Neural crest cell (in vitro differentiated cells): Measurements from ENCODE around the gene TSHB. TPM values are rescaled to one million over a fixed set of nuclear protein-coding genes. Genes with fewer than 3 reads are reported as not detected.

ENCODE experiments used
- DNase-seq: peaks from one replicate; pipeline ENCODE4 v3.0.0; 2021; ENCODE audit warnings: low read depth, mixed read lengths, low spot score
- H3K27ac Mint-ChIP-seq: one replicate; pipeline ENCODE4 v1.8.0; 2021; ENCODE audit warnings: mild to moderate bottlenecking, mixed read lengths; ENCODE audit not compliant: unreplicated experiment
- H3K27me3 Mint-ChIP-seq: 2 replicates; pipeline ENCODE4 v1.8.0; 2021; ENCODE audit warnings: low read depth, mild to moderate bottlenecking, mixed read lengths
- H3K36me3 Mint-ChIP-seq: 2 replicates; pipeline ENCODE4 v1.8.0; 2021; ENCODE audit warnings: low read depth, mild to moderate bottlenecking, mixed read lengths
- H3K4me1 Mint-ChIP-seq: 2 replicates; pipeline ENCODE4 v1.8.0; 2021; ENCODE audit warnings: mixed read lengths
- H3K4me3 Mint-ChIP-seq: one replicate; pipeline ENCODE4 v1.8.0; 2021; ENCODE audit warnings: mild to moderate bottlenecking, mixed read lengths
- H3K9me3 Mint-ChIP-seq: 2 replicates; pipeline ENCODE4 v1.8.0; 2021; ENCODE audit warnings: mixed read lengths
- total RNA-seq: library from RNA; stranded (reverse); gene quantifications from 2 replicates; pipeline ENCODE4 v1.2.1, GENCODE V29; 2021
- TF ChIP-seq, protein P1 (sequence below): fragments of 200-600 bp; sonication (generic); conservative IDR thresholded peaks from 2 replicates; pipeline ENCODE4 v1.5.0; 2021; ENCODE audit warnings: antibody characterized with exemption, mild to moderate bottlenecking

TSHB gene
- total RNA-seq, 1 donor from 2014 or later: not detected

- no peak for DNase-seq
- Mint-ChIP-seq H3K4me3 (no peak overlapping the region), H3K9me3 (no peaks in the 10 kb centered on the region), H3K27me3 (no peaks in the 10 kb centered on the region), H3K27ac (no peak overlapping the region), H3K4me1 (no peaks in the 10 kb centered on the region), H3K36me3 (no peaks in the 10 kb centered on the region)
- TF ChIP-seq, protein P1, sequence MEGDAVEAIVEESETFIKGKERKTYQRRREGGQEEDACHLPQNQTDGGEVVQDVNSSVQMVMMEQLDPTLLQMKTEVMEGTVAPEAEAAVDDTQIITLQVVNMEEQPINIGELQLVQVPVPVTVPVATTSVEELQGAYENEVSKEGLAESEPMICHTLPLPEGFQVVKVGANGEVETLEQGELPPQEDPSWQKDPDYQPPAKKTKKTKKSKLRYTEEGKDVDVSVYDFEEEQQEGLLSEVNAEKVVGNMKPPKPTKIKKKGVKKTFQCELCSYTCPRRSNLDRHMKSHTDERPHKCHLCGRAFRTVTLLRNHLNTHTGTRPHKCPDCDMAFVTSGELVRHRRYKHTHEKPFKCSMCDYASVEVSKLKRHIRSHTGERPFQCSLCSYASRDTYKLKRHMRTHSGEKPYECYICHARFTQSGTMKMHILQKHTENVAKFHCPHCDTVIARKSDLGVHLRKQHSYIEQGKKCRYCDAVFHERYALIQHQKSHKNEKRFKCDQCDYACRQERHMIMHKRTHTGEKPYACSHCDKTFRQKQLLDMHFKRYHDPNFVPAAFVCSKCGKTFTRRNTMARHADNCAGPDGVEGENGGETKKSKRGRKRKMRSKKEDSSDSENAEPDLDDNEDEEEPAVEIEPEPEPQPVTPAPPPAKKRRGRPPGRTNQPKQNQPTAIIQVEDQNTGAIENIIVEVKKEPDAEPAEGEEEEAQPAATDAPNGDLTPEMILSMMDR: no peak
Observed at GRCh38 chr1:115064461-115064860, 34.8 kb downstream of the TSHB start.

- no peaks in the 10 kb centered on the region for H3K27me3 Mint-ChIP-seq
- no peaks in the 10 kb centered on the region for H3K4me1 Mint-ChIP-seq
- H3K27ac Mint-ChIP-seq: no peak overlapping the region
- H3K36me3 Mint-ChIP-seq: no peaks in the 10 kb centered on the region
- DNase-seq: no peak
- no peak overlapping the region for H3K4me3 Mint-ChIP-seq
- TF ChIP-seq, protein P1: no peak
- H3K9me3 Mint-ChIP-seq: no peaks in the 10 kb centered on the region
Observed at GRCh38 chr1:115065021-115065420, 35.4 kb downstream of the TSHB start.

DNA sequence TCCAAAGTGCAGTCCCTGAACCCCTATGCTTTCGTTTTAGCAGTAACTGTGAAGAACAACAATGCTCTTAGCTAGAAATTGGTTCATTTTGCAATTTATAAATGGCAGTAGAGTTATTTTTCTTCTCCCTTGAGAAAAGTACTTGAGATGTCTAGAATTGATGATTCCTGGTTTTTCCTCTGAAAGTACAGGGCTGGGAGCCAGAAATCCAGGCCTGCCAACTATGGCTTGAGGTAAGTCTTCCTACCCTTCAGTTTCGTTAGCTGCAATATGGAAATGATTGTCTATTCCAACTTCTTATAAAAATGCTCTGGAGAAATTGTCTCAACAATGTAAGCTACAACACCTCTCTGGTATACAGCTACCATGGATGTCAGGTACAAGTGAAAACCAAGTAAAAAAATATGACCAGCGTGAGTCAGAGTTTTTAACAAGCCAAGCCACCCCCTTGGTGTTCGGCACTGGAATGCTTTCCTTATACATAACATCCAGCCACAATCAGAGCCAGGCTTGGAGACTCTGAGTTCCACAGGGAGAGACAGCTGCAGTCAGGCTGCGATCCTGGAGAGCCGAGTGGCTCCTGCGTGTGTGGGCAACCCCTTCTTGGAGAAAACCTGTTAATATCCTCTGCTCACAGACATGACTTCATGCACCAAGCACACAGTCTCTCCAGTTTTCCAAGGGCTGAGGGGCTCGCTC lies 37.7 kb downstream of the TSHB start:
- Mint-ChIP-seq H3K27me3 (no peaks in the 10 kb centered on the region), H3K4me3 (no peak overlapping the region), H3K27ac (no peak overlapping the region), H3K4me1 (no peaks in the 10 kb centered on the region), H3K36me3 (no peaks in the 10 kb centered on the region), H3K9me3 (no peaks in the 10 kb centered on the region)
- TF ChIP-seq, protein P1: no peak
- no peak for DNase-seq

- no peak overlapping the region for H3K27ac Mint-ChIP-seq
- no peaks in the 10 kb centered on the region for H3K9me3 Mint-ChIP-seq
- H3K4me1 Mint-ChIP-seq: no peaks in the 10 kb centered on the region
- TF ChIP-seq, protein P1: no peak
- H3K36me3 Mint-ChIP-seq: no peaks in the 10 kb centered on the region
- no peaks in the 10 kb centered on the region for H3K27me3 Mint-ChIP-seq
- H3K4me3 Mint-ChIP-seq: no peak overlapping the region
- no peak for DNase-seq
Observed at GRCh38 chr1:115068826-115069585, 39.4 kb downstream of the TSHB start.

DNA sequence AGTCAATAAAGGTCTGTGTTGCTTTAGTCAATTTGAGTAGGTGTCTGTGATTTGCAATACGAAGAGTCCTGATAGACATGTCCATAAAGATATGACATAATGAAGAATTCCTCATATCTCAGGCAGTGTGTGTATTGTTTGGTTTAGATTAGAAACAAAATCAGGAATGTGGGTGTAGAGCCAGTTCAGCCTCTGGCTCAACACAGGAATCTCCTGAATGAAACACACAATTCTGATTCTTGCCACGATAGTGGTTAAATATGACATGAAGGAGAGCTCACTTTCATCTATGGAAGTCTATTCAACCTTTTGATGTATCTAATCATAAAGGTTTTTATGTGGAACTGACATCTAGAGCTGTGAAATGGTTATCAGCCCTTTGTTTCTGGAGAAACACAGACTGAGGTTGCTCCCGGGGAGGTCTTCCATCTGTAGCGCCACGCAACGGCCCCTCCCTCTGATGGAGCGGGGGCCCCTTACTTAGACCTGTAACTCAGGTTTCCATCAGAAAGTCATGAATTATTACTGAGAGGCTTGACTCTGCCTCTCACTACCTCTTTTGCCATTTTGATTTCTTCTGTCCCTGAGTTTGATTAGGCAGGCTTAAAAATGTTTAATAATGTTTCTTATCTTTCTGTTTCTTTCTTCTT lies 40.2 kb downstream of the TSHB start:
- Mint-ChIP-seq H3K36me3 (no peaks in the 10 kb centered on the region), H3K9me3 (no peaks in the 10 kb centered on the region), H3K27me3 (no peaks in the 10 kb centered on the region), H3K4me1 (no peaks in the 10 kb centered on the region), H3K4me3 (no peak overlapping the region), H3K27ac (no peak overlapping the region)
- TF ChIP-seq, protein P1: no peak
- no peak for DNase-seq
